PFSK-1 (cell line): Measurements from ENCODE around the gene DCUN1D3.

Experiments used
- FOXP2 ChIP-seq: optimal IDR thresholded peaks from 2 replicates; pipeline ENCODE3; 2011; ENCODE audit warnings: borderline replicate concordance, control low read depth, inconsistent platforms; ENCODE audit not compliant: insufficient read depth; ENCODE audit errors: extremely low read length, extremely low read depth
- POLR2AphosphoS5 ChIP-seq: IDR thresholded peaks from 2 replicates; pipeline ENCODE4 v1.6.1; 2012; ENCODE audit warnings: low read depth, mild to moderate bottlenecking, control low read depth, low read length, moderate library complexity
- REST ChIP-seq, 2 experiments: IDR thresholded peaks; 2 replicates each; pipeline versions ENCODE4 v1.6.1 to v1.8.0; 2011 to 2012; ENCODE audit warnings: low read depth in 2 of 2, low read length in 2 of 2, control low read depth in 1 of 2, inconsistent platforms in 1 of 2, mild to moderate bottlenecking in 1 of 2, moderate library complexity in 1 of 2; ENCODE audit not compliant: insufficient read depth in 1 of 2
- SIN3A ChIP-seq: IDR thresholded peaks from 2 replicates; pipeline ENCODE4 v1.6.1; 2012; ENCODE audit warnings: mild to moderate bottlenecking, low read length, moderate library complexity, borderline replicate concordance; ENCODE audit not compliant: insufficient read depth
- TAF1 ChIP-seq: IDR thresholded peaks from 2 replicates; pipeline ENCODE4 v1.6.1; 2012; ENCODE audit warnings: low read length, control low read depth, borderline replicate concordance; ENCODE audit not compliant: insufficient read depth

DCUN1D3 gene

DNA sequence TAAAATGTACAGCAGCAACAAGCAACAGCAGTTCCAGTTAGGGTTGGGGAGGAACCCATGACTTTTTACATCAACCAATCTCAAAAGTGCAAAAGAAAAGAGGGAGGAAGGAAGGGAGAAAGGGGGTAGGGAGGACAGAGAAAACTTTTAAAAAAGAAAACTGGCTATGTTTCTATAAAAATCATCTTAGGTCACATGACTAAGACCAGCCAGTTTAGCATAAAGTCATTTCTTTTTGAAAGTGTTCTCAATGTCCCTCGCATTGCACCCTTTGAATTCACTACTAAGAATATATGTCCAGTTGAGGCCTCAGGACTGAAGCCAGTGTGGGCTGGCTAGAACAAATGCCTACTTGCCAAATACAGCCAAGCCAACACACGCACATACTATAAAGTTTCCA lies 28.9 kb downstream of the DCUN1D3 start:
- TF ChIP-seq POLR2AphosphoS5, result no peak
- no peak for TF ChIP-seq SIN3A
- no peak for TF ChIP-seq FOXP2
- TF ChIP-seq TAF1, result no peak

DNA sequence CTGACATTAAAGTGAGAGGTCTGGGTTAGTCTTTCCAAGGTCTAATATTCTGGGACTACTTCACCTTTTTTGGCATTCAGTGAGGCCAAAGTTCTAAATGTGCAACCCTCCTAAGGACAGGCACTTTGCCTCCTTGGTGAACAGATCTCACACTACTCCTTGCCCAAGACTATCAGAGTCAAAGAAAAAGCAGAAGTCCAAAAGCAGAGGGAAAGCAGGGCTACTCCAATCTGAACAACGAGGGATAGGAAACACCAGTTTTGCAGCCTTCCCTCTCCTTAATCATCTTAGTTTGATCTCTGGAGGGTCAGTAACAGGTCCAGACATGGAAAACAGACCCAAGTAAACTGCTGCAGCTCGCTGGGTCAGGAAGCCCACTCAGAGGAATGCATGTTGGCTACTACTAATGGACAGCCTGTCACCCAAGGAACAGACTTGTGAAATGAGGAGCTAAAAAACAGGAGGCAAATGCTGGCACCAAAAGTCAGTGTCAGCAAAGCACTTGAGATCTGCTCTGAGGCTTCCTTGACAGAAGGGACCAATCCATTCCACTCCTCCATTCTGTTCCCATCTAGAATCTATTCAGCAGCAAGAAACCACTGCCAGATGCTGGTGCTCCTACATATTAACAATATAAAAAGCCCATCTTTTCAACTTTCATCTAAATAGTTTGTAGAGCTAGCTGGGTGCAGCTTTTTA lies 29.9 kb downstream of the DCUN1D3 start:
- TF ChIP-seq POLR2AphosphoS5 (no peak), SIN3A (no peak), FOXP2 (no peak), TAF1 (no peak), REST (IDR thresholded peaks at IDR 0.05; ENCODE audit: insufficient read depth in 1 of 2, low read depth in 2 of 2, low read length in 2 of 2) (no peak)

GRCh38 chr16:20868890-20869289 lies 31.3 kb downstream of the DCUN1D3 start:
- TF ChIP-seq POLR2AphosphoS5 (no peak), SIN3A (no peak), FOXP2 (no peak), TAF1 (no peak), REST (IDR thresholded peaks at IDR 0.05; ENCODE audit: insufficient read depth in 1 of 2, low read depth in 2 of 2, low read length in 2 of 2) (no peak)

- no peak for TF ChIP-seq POLR2AphosphoS5
- TF ChIP-seq FOXP2, result no peak
- TF ChIP-seq SIN3A, result no peak
- no peak for TF ChIP-seq TAF1
- TF ChIP-seq REST (IDR thresholded peaks at IDR 0.05; ENCODE audit: insufficient read depth in 1 of 2, low read depth in 2 of 2, low read length in 2 of 2), result no peak
Measured at GRCh38 chr16:20867585-20867984, 32.6 kb downstream of the DCUN1D3 start.

DNA sequence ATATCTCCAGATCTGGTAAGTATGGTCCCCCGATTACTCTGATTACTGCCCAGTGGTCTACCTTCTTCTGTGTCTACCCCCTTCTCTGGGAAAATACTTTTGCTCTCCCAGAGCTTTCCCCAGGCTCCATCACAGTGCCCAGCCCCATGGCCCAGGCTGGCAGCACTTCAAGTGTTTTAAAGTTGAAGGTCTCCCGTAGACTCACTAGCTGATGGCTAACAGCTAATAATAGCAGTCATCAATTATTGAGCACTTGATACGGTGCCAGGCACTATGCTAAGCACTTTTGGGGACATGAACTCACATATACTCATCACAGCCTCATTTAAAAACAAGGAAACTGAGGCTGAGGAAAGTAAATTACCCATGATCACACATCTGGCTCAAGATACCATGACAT lies 33.4 kb downstream of the DCUN1D3 start:
- TF ChIP-seq REST (IDR thresholded peaks at IDR 0.05; ENCODE audit: insufficient read depth in 1 of 2, low read depth in 2 of 2, low read length in 2 of 2), result no peak
- no peak for TF ChIP-seq FOXP2
- no peak for TF ChIP-seq POLR2AphosphoS5
- no peak for TF ChIP-seq TAF1
- no peak for TF ChIP-seq SIN3A
